Endodermal cell (in vitro differentiated cells): Measurements from ENCODE around the gene ZFAND2B. TPM values are rescaled to one million over a fixed set of nuclear protein-coding genes. Genes with fewer than 3 reads are reported as not detected.

Experiments used
- DNase-seq: peaks from one replicate; pipeline ENCODE4 v3.0.0-alpha.2; 2017
- H3K27ac ChIP-seq: 2 replicates; pipeline ENCODE4 v1.5.1; 2013; ENCODE audit warnings: mild to moderate bottlenecking, low read depth, low read length, moderate library complexity
- H3K27me3 ChIP-seq: 2 replicates; pipeline ENCODE4 v1.6.1; 2013; ENCODE audit warnings: mild to moderate bottlenecking, low read length, moderate library complexity; ENCODE audit not compliant: insufficient read depth, control insufficient read depth, poor library complexity, severe bottlenecking
- H3K36me3 ChIP-seq: 2 replicates; pipeline ENCODE4 v1.7.0; 2013; ENCODE audit warnings: mild to moderate bottlenecking, low read length, moderate library complexity; ENCODE audit not compliant: control insufficient read depth, insufficient read depth
- H3K4me1 ChIP-seq: one replicate; pipeline ENCODE4 v1.7.0; 2013; ENCODE audit warnings: low read length; ENCODE audit not compliant: control insufficient read depth, insufficient read depth
- H3K4me3 ChIP-seq: 2 replicates; pipeline ENCODE4 v1.5.1; 2013; ENCODE audit warnings: mild to moderate bottlenecking, low read length, moderate library complexity
- H3K9ac ChIP-seq: 2 replicates; pipeline ENCODE4 v1.6.1; 2013; ENCODE audit warnings: mild to moderate bottlenecking, low read length, moderate library complexity; ENCODE audit not compliant: poor library complexity, severe bottlenecking; ENCODE audit errors: extremely low read depth
- H3K9me3 ChIP-seq: 2 replicates; pipeline ENCODE4 v1.6.1; 2013; ENCODE audit warnings: mild to moderate bottlenecking, low read length, moderate library complexity; ENCODE audit not compliant: control insufficient read depth
- H3K27ac Mint-ChIP-seq: 2 replicates; pipeline ENCODE4 v1.8.0; 2020; ENCODE audit warnings: mixed read lengths
- H3K27me3 Mint-ChIP-seq: 2 replicates; pipeline ENCODE4 v1.8.0; 2021; ENCODE audit warnings: mild to moderate bottlenecking, mixed read lengths; ENCODE audit not compliant: insufficient read depth
- H3K36me3 Mint-ChIP-seq: 2 replicates; pipeline ENCODE4 v1.8.0; 2020; ENCODE audit warnings: low read depth, mixed read lengths
- H3K4me1 Mint-ChIP-seq: 2 replicates; pipeline ENCODE4 v1.8.0; 2020; ENCODE audit warnings: mixed read lengths
- H3K4me3 Mint-ChIP-seq: 2 replicates; pipeline ENCODE4 v1.8.0; 2020; ENCODE audit warnings: mild to moderate bottlenecking, moderate library complexity, mixed read lengths
- H3K9me3 Mint-ChIP-seq: 2 replicates; pipeline ENCODE4 v1.8.0; 2020; ENCODE audit warnings: mild to moderate bottlenecking, mixed read lengths
- CTCF ChIP-seq: fragments of 200-600 bp; sonication (generic); conservative IDR thresholded peaks from 2 replicates; pipeline ENCODE4 v1.5.0; 2021; ENCODE audit warnings: antibody characterized with exemption, mild to moderate bottlenecking
- WGBS, 2 experiments: methylation state at CpG; one replicate each; pipeline versions ENCODE4 v1.1.5 to v1.1.7; 2013; ENCODE audit warnings: missing lambda C conversion rate in 2 of 2, mixed read lengths in 1 of 2; ENCODE audit not compliant: insufficient coverage in 1 of 2, insufficient read length in 1 of 2; 5-methylcytosine and 5-hydroxymethylcytosine counted together
- total RNA-seq, 2 donors: library from RNA; stranded (reverse); fragmentation: NEBNext Ultra II Directional in 1 of 2; extraction: Animal tissue kit (Norgen Biotek cat#: 25700) in 1 of 2; gene quantifications; 2 replicates in 1 of 2; 3 replicates in 1 of 2; pipeline ENCODE4 v1.2.1, GENCODE V29; 2021

The ZFAND2B gene
- total RNA-seq, 2 donors from 2014 or later = 21.7 to 22.5 TPM

- H3K27me3 Mint-ChIP-seq = no peaks in the 10 kb centered on the region
- peaks cover 12% of the 10 kb centered on the region for H3K4me1 Mint-ChIP-seq
- 94 to 98% methylated on average over 12 to 16 of the region's 16 CpGs for WGBS, 2 experiments
- no peak for DNase-seq
- no peak overlapping the region for H3K27ac ChIP-seq
- no peaks in the 10 kb centered on the region for H3K27me3 ChIP-seq
- H3K36me3 ChIP-seq = peaks cover 42% of the 10 kb centered on the region
- no peak overlapping the region for H3K4me3 Mint-ChIP-seq
- H3K4me1 ChIP-seq = no peaks in the 10 kb centered on the region
- H3K36me3 Mint-ChIP-seq = peaks cover 54% of the 10 kb centered on the region
- no peaks in the 10 kb centered on the region for H3K9me3 Mint-ChIP-seq
- H3K9ac ChIP-seq = no peak overlapping the region
- H3K9me3 ChIP-seq = no peaks in the 10 kb centered on the region
- no peak for TF ChIP-seq CTCF
- H3K27ac Mint-ChIP-seq = no peak overlapping the region
- H3K4me3 ChIP-seq = no peak overlapping the region
These were observed 15.5 kb downstream of the ZFAND2B start for GRCh38 chr2:219221957-219222518.

- Histone ChIP-seq H3K4me3 (no peak overlapping the region), H3K27ac (no peak overlapping the region), H3K9ac (no peak overlapping the region), H3K4me1 (peaks cover 2% of the 10 kb centered on the region), H3K36me3 (peaks cover 46% of the 10 kb centered on the region), H3K9me3 (no peaks in the 10 kb centered on the region), H3K27me3 (no peaks in the 10 kb centered on the region)
- no peak overlapping the region for H3K4me3 Mint-ChIP-seq
- no peaks in the 10 kb centered on the region for H3K27me3 Mint-ChIP-seq
- 94 to 96% methylated on average over 20 to 31 of the region's 31 CpGs for WGBS, 2 experiments
- no peak overlapping the region for H3K27ac Mint-ChIP-seq
- H3K36me3 Mint-ChIP-seq = peaks cover 55% of the 10 kb centered on the region
- peaks cover 11% of the 10 kb centered on the region for H3K4me1 Mint-ChIP-seq
- no peak for TF ChIP-seq CTCF
- no peaks in the 10 kb centered on the region for H3K9me3 Mint-ChIP-seq
- no peak for DNase-seq
These were observed 17.4 kb downstream of the ZFAND2B start for GRCh38 chr2:219223831-219224610.

- Histone ChIP-seq H3K27me3 (no peaks in the 10 kb centered on the region), H3K4me3 (no peak overlapping the region), H3K27ac (no peak overlapping the region), H3K4me1 (peaks cover 2% of the 10 kb centered on the region), H3K9ac (no peak overlapping the region), H3K9me3 (no peaks in the 10 kb centered on the region), H3K36me3 (peaks cover 46% of the 10 kb centered on the region)
- 94% methylated on average over 3 of the region's 3 CpGs for WGBS, 2 experiments
- no peak overlapping the region for H3K27ac Mint-ChIP-seq
- no peaks in the 10 kb centered on the region for H3K9me3 Mint-ChIP-seq
- H3K36me3 Mint-ChIP-seq = peaks cover 48% of the 10 kb centered on the region
- no peak for TF ChIP-seq CTCF
- no peak for DNase-seq
- H3K4me1 Mint-ChIP-seq = peaks cover 7% of the 10 kb centered on the region
- H3K4me3 Mint-ChIP-seq = no peak overlapping the region
- no peaks in the 10 kb centered on the region for H3K27me3 Mint-ChIP-seq
These were observed 18.8 kb downstream of the ZFAND2B start for GRCh38 chr2:219225350-219225749.
